HEK293 (cell line): ENCODE measurements around the gene ETS2.

Experiments used
- CTCF ChIA-PET: fragments of 350-600 bp; formaldehyde crosslinking; extraction: SDS; loops from one replicate; lab custom pipeline; 2021; ENCODE audit warnings: antibody characterized with exemption; lab: Yijun Ruan, JAX
- POLR2A ChIA-PET: fragments of 300-600 bp; formaldehyde crosslinking; extraction: SDS; loops from one replicate; lab custom pipeline; 2020; ENCODE audit warnings: antibody characterized with exemption, inconsistent platforms; lab: Yijun Ruan, JAX
- H3K27ac ChIP-seq: fragments of 200-500 bp; sonication (Bioruptor generic); 2 replicates; pipeline ENCODE4 v1.5.1; 2014; ENCODE audit warnings: low read depth, low read length, control low read depth, inconsistent platforms; ENCODE audit errors: extremely low read depth
- H3K36me3 ChIP-seq, 2 experiments: fragments of 200-500 bp in 1 of 2; sonication (Bioruptor generic) in 1 of 2; 1 replicate in 1 of 2; 2 replicates in 1 of 2; pipeline ENCODE4 v1.5.1; 2014 to 2017; ENCODE audit warnings: inconsistent platforms in 2 of 2, low read length in 2 of 2; ENCODE audit not compliant: control insufficient read depth in 2 of 2, insufficient read depth in 1 of 2
- H3K4me1 ChIP-seq: fragments of 200-500 bp; sonication (Bioruptor generic); 2 replicates; pipeline ENCODE4 v1.5.1; 2014; ENCODE audit warnings: mild to moderate bottlenecking, low read length, inconsistent platforms; ENCODE audit not compliant: control insufficient read depth, insufficient read depth
- H3K4me3 ChIP-seq: 2 replicates; pipeline ENCODE4 v1.5.1; 2011; ENCODE audit warnings: low read depth, mild to moderate bottlenecking, control low read depth, low read length, moderate library complexity
- H3K9me3 ChIP-seq: fragments of 200-500 bp; sonication (Bioruptor generic); 2 replicates; pipeline ENCODE4 v1.5.1; 2014; ENCODE audit warnings: low read depth, low read length, inconsistent platforms; ENCODE audit not compliant: control insufficient read depth, insufficient read depth
- EGR2 ChIP-seq: fragments of 450-650 bp; formaldehyde crosslinking; IDR thresholded peaks from 2 replicates; pipeline ENCODE4 v1.5.1; 2016; ENCODE audit warnings: low read depth, missing biosample characterization, missing genetic modification characterization
- HOXD13 ChIP-seq: sonication (generic); formaldehyde crosslinking; IDR thresholded peaks from 2 replicates; pipeline ENCODE4 v1.8.0; 2022; ENCODE audit warnings: missing genetic modification reagents, borderline replicate concordance
- KLF1 ChIP-seq: fragments of 450-650 bp; formaldehyde crosslinking; IDR thresholded peaks from 2 replicates; pipeline ENCODE4 v1.5.1; 2016; ENCODE audit warnings: missing biosample characterization, missing genetic modification characterization
- MEIS1 ChIP-seq: sonication (generic); formaldehyde crosslinking; IDR thresholded peaks from 2 replicates; pipeline ENCODE4 v1.8.1; 2022; ENCODE audit warnings: missing genetic modification reagents, mild to moderate bottlenecking, borderline replicate concordance
- ZBTB21 ChIP-seq: fragments of 450-650 bp; formaldehyde crosslinking; IDR thresholded peaks from 2 replicates; pipeline ENCODE4 v1.5.1; 2017; ENCODE audit warnings: missing biosample characterization, missing genetic modification characterization
- ZNF10 ChIP-seq: fragments of 450-650 bp; formaldehyde crosslinking; IDR thresholded peaks from 2 replicates; pipeline ENCODE4 v1.5.1; 2017; ENCODE audit warnings: missing biosample characterization, missing genetic modification characterization
- ZNF114 ChIP-seq: fragments of 450-650 bp; formaldehyde crosslinking; IDR thresholded peaks from 2 replicates; pipeline ENCODE4 v1.5.0; 2017; ENCODE audit warnings: missing biosample characterization, missing genetic modification characterization
- ZNF133 ChIP-seq: fragments of 450-650 bp; formaldehyde crosslinking; IDR thresholded peaks from 2 replicates; pipeline ENCODE4 v1.5.1; 2016; ENCODE audit warnings: missing biosample characterization, missing genetic modification characterization
- ZNF274 ChIP-seq, 2 experiments: fragments of 200-500 bp in 1 of 2; fragments of 450-650 bp in 1 of 2; sonication (Bioruptor generic) in 1 of 2; formaldehyde crosslinking in 1 of 2; IDR thresholded peaks; 2 replicates each; pipeline versions ENCODE4 v1.5.1 to v1.6.1; 2014 to 2016; ENCODE audit warnings: borderline replicate concordance in 1 of 2, inconsistent platforms in 1 of 2, low read length in 1 of 2, missing biosample characterization in 1 of 2, missing genetic modification characterization in 1 of 2
- ZNF433 ChIP-seq: fragments of 450-650 bp; formaldehyde crosslinking; IDR thresholded peaks from 2 replicates; pipeline ENCODE4 v1.5.1; 2016; ENCODE audit warnings: missing biosample characterization, missing genetic modification characterization, low read depth
- ZNF514 ChIP-seq: fragments of 450-650 bp; formaldehyde crosslinking; IDR thresholded peaks from 2 replicates; pipeline ENCODE4 v1.5.1; 2016; ENCODE audit warnings: missing biosample characterization, missing genetic modification characterization
- ZNF600 ChIP-seq: fragments of 450-650 bp; formaldehyde crosslinking; IDR thresholded peaks from 2 replicates; pipeline ENCODE4 v1.5.1; 2016; ENCODE audit warnings: missing biosample characterization, missing genetic modification characterization
- ZNF623 ChIP-seq: fragments of 450-650 bp; formaldehyde crosslinking; IDR thresholded peaks from 2 replicates; pipeline ENCODE4 v1.5.1; 2016; ENCODE audit warnings: missing biosample characterization, missing genetic modification characterization
- TF ChIP-seq, protein P1 (sequence below): fragments of 450-650 bp; formaldehyde crosslinking; IDR thresholded peaks from 2 replicates; pipeline ENCODE4 v1.5.1; 2017; ENCODE audit warnings: missing biosample characterization, missing genetic modification characterization
- TF ChIP-seq, protein P2 (sequence below): fragments of 450-650 bp; formaldehyde crosslinking; IDR thresholded peaks from 2 replicates; pipeline ENCODE4 v1.5.1; 2016; ENCODE audit warnings: missing biosample characterization, missing genetic modification characterization
- TF ChIP-seq, protein P3 (sequence below): fragments of 450-650 bp; formaldehyde crosslinking; IDR thresholded peaks from 2 replicates; pipeline ENCODE4 v1.5.1; 2016; ENCODE audit warnings: missing biosample characterization, missing genetic modification characterization
- TF ChIP-seq, protein P4 (sequence below): fragments of 450-650 bp; formaldehyde crosslinking; IDR thresholded peaks from 2 replicates; pipeline ENCODE4 v1.5.1; 2016; ENCODE audit warnings: missing biosample characterization, missing genetic modification characterization
- TF ChIP-seq, protein P5 (sequence below): fragments of 450-650 bp; formaldehyde crosslinking; IDR thresholded peaks from 2 replicates; pipeline ENCODE4; 2016; ENCODE audit warnings: missing biosample characterization, missing genetic modification characterization

Gene ETS2

DNA sequence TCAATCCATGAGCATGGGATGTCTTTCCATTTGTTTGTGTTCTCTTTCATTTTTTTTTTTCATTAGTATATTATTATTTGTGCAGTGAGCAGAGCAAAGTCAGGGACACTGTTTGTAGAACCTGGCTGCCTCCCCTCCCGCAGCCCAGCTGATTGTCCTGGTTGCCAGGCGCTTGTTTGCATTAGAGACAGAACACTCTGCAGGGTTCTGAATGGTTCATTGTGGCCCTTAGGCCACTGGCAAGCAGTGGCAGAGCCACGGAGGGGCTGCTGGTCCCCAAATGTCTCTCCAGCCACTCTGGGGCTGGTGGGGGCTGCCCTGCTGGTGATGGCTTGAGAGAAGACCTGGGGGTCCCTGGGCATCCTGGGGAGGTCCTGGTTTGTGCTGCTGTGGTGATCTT, 29.0 kb downstream of the ETS2 start:
- H3K4me1 ChIP-seq = no peaks in the 10 kb centered on the region
- POLR2A ChIA-PET = no interaction called here
- TF ChIP-seq ZNF433 (tag by site-specific recombination) (no peak), ZNF274 (IDR thresholded peaks at IDR 0.05; ENCODE audit: low read length) (no peak), ZNF274 (tag by site-specific recombination; IDR thresholded peaks at IDR 0.05; ENCODE audit: borderline replicate concordance) (no peak), MEIS1 (no peak), ZBTB21 (tag by site-specific recombination) (no peak), ZNF514 (tag by site-specific recombination) (no peak), ZNF623 (no peak), ZNF10 (no peak), HOXD13 (CRISPR knock-in tag) (no peak), EGR2 (tag by site-specific recombination) (no peak), ZNF600 (tag by site-specific recombination) (no peak), ZNF114 (tag by site-specific recombination) (no peak), ZNF133 (tag by site-specific recombination) (no peak), KLF1 (tag by site-specific recombination) (no peak)
- TF ChIP-seq, protein P1, sequence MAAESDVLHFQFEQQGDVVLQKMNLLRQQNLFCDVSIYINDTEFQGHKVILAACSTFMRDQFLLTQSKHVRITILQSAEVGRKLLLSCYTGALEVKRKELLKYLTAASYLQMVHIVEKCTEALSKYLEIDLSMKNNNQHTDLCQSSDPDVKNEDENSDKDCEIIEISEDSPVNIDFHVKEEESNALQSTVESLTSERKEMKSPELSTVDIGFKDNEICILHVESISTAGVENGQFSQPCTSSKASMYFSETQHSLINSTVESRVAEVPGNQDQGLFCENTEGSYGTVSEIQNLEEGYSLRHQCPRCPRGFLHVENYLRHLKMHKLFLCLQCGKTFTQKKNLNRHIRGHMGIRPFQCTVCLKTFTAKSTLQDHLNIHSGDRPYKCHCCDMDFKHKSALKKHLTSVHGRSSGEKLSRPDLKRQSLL (tag by site-specific recombination) = no peak
- TF ChIP-seq, protein P2, sequence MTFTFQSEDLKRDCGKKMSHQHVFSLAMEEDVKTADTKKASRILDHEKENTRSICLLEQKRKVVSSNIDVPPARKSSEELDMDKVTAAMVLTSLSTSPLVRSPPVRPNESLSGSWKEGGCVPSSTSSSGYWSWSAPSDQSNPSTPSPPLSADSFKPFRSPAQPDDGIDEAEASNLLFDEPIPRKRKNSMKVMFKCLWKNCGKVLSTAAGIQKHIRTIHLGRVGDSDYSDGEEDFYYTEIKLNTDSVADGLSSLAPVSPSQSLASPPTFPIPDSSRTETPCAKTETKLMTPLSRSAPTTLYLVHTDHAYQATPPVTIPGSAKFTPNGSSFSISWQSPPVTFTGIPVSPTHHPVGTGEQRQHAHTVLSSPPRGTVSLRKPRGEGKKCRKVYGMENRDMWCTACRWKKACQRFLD = no peak
- TF ChIP-seq, protein P3, sequence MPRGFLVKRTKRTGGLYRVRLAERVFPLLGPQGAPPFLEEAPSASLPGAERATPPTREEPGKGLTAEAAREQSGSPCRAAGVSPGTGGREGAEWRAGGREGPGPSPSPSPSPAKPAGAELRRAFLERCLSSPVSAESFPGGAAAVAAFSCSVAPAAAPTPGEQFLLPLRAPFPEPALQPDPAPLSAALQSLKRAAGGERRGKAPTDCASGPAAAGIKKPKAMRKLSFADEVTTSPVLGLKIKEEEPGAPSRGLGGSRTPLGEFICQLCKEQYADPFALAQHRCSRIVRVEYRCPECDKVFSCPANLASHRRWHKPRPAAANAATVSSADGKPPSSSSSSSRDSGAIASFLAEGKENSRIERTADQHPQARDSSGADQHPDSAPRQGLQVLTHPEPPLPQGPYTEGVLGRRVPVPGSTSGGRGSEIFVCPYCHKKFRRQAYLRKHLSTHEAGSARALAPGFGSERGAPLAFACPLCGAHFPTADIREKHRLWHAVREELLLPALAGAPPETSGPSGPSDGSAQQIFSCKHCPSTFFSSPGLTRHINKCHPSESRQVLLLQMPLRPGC (tag by site-specific recombination) = no peak
- TF ChIP-seq, protein P4, sequence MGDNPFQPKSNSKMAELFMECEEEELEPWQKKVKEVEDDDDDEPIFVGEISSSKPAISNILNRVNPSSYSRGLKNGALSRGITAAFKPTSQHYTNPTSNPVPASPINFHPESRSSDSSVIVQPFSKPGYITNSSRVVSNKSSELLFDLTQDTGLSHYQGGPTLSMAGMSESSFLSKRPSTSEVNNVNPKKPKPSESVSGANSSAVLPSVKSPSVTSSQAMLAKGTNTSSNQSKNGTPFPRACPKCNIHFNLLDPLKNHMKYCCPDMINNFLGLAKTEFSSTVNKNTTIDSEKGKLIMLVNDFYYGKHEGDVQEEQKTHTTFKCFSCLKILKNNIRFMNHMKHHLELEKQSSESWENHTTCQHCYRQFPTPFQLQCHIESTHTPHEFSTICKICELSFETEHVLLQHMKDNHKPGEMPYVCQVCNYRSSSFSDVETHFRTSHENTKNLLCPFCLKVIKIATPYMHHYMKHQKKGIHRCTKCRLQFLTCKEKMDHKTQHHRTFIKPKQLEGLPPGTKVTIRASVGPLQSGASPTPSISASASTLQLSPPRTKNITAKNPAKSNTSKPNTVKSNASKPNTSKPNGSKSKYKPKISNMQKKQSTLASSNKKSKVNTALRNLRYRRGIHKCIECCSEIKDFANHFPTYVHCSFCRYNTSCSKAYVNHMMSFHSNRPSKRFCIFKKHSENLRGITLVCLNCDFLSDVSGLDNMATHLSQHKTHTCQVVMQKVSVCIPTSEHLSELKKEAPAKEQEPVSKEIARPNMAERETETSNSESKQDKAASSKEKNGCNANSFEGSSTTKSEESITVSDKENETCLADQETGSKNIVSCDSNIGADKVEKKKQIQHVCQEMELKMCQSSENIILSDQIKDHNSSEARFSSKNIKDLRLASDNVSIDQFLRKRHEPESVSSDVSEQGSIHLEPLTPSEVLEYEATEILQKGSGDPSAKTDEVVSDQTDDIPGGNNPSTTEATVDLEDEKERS (tag by site-specific recombination) = no peak
- TF ChIP-seq, protein P5, sequence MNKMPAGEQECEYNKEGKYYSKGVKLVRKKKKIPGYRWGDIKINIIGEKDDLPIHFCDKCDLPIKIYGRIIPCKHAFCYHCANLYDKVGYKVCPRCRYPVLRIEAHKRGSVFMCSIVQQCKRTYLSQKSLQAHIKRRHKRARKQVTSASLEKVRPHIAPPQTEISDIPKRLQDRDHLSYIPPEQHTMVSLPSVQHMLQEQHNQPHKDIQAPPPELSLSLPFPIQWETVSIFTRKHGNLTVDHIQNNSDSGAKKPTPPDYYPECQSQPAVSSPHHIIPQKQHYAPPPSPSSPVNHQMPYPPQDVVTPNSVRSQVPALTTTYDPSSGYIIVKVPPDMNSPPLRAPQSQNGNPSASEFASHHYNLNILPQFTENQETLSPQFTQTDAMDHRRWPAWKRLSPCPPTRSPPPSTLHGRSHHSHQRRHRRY (tag by site-specific recombination) = no peak
- no peak overlapping the region for H3K4me3 ChIP-seq
- H3K9me3 ChIP-seq = no peaks in the 10 kb centered on the region
- H3K27ac ChIP-seq = no peak overlapping the region
- no peaks in the 10 kb centered on the region for H3K36me3 ChIP-seq
- CTCF ChIA-PET = no interaction called here
